Islet precursor cell (in vitro differentiated cells): ENCODE measurements around the gene ORC6.

ENCODE experiments used
- DNase-seq: peaks from one replicate; pipeline ENCODE4 v3.0.0-alpha.2; 2018

ORC6 gene

GRCh38 chr16:46702030-46702429 lies 12.6 kb downstream of the ORC6 start:
- DNase-seq = no peak

DNA sequence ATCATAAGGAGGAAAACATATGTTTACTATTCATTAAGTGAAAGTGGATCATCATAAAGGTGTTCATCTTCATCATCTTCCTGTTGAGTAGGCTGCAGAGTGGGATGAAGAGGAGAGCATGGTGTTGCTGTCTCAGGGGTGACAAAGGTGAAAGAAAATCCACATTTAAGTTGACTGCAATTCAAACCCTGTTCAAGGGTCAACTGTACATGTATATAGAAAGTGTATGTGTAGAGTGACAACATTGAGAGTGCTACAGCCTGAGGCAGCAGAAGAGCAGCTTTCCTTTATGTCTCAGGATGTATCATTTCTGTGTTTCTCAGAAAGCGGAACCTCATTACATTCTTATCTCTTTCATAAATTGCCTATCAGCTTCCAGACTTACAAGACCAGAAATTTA lies 17.2 kb downstream of the ORC6 start:
- no peak for DNase-seq

DNA sequence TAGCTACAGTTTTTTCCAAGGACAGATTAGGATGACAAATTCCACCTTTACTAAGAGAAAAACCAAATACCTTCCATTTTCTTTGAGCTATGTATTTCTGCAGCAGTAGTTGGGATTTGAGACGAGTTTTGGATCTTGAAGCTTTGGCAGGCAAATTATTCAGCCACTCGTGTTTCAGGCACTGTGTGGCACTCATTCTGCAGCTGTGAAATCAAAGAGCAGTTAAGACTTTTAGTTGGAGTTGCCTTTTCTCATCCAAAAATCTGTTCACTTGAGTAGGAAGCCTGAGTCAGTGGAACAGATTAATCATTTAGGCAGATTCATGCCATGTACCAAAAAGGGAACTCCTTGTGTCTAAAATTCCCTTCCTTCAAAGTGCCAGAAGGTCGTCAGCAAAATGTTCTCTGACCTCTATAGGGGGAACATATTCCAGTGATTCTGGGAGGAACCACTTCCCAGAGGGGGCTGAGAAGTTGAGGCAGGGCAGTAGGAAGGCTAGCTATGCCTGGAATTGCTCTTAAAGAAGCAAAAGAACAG lies 20.1 kb downstream of the ORC6 start:
- DNase-seq = no peak

DNA sequence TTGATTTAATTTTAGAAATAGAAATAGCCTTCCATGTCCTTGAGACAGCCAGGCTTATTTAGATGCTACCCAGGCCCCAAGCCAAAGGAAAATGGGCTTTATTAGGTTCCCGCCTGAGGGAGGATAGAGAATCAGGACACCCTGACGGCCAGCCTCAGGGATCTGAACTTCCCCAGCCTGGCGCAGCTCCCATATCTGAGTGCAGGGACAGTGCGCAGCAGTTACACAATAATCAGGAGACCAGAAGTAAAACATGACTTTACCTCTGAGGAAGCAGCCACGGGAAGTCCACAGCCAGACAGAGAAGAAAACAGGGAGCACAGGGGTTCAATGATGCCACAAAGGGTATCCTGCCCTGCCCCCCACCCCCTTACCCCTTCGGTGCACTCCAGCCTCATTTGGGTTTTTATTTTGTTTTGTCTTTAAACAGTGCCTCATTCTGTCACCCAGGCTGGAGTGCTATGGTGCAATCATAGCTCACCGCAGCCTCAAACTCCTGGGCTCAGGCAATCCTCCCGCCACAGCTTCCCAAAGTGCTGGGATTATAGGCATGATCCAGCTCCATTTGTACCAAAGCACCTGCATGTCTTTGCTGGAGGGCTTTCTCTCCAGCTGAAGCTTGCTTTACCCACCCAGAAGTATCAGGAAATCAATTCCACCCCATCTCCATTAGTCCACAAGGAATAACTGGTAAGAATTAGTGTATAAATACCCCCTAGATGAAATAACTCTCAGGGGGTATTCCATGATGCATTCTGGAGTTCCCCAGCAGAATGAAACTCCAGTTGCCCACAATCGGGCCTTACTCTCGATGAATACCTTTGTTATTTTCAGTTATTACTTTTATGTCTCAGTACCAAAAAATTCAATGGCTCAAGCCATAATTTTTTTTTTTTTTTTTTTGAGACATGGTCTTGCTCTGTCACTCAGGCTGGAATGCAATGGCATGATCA lies 21.9 kb downstream of the ORC6 start:
- no peak for DNase-seq

DNA sequence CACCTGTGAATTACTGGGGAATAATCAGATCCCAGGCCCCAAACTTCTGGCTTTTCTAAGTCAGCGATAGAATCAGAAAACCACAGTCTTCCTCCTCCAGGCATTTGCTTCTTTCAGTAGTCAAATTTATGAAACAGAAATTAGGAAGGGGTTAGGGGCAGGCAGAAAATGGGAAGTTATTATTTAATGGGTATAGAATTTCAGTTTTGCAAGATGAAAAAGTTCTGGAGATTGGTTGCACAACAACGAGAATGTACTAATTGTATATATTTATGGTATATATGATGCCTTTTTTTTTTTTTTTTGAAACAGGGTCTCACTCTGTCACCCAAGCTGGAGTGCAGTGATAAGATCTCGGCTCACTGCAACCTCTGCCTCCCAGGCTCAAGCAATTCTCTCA lies 23.5 kb downstream of the ORC6 start:
- no peak for DNase-seq

DNA sequence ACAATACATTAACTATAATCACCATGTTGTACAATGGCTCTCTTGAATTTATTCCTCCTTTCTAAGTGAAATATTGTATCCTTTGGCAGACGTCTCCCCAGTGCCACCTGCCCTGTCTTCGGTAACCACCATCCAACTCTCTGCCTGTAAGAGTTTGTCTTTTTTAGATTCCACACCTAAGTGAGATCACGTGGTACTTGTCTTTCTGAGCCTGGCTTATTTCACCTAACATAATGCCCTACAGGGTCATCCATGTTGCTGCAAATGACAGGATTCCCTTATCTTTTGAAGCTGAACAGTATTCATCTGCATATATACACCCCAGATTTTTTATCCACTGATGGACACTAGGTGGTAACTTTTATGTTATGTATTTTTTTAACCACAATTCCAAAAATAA lies 24.2 kb downstream of the ORC6 start:
- DNase-seq = no peak

GRCh38 chr16:46714797-46715591 lies 25.5 kb downstream of the ORC6 start:
- no peak for DNase-seq

GRCh38 chr16:46715769-46716305 lies 26.4 kb downstream of the ORC6 start:
- DNase-seq = no peak

DNA sequence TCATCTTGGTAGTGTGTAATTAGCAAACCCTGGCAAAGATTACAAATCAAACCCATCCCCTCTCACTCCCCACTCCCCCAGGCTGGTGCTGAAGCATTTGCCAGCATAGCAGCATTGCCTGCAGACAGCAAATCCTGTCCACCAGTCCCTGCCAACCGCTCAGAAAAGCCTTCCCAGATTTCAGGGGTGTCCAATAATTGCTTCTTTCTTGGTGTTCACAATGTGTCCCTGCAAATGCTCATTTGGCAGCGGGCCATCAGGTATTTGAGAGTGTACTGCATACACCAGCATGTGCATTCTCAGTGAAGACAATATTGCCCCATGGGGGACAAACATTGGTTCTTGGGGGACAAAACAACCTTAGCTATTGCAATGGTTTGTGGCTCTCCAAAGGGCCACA lies 28.2 kb downstream of the ORC6 start:
- DNase-seq = no peak

DNA sequence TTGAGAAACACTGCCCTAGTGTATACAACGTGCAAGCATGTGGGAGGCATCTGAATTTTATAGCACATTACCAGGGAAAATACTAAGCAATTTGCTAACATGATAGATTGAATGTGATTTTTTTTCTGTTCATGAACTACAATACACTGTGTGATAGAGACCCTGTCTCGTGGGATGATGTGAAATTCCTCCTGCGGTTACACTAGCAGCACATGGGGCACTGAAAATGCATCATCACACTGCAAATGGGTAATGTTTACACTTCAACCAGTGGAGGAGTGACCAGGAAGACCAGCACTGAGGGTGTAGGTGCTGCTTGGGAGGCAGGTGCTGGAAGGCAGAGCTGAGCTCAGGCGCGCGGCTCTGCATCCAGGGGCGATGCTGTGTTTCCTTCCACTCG lies 28.8 kb downstream of the ORC6 start:
- DNase-seq = no peak

DNA sequence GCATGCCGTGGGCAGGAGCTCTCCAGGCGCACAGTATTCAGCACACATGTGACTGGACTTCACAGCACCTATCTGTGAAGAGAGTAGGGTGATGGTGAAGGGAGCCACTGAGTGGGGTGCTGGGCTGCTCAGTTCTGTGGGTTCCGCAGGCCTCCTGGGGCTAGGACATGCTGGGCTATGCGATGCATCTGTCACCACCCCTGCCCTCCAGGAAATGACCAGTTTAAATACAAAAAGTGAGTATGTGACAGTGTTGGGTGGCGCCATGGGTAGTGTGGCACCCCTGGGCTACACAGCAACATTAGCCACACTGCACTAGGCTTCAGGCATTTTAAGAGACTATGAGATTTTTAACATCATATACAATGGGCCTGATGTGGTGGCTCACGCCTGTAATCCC lies 30.1 kb downstream of the ORC6 start:
- DNase-seq = no peak

DNA sequence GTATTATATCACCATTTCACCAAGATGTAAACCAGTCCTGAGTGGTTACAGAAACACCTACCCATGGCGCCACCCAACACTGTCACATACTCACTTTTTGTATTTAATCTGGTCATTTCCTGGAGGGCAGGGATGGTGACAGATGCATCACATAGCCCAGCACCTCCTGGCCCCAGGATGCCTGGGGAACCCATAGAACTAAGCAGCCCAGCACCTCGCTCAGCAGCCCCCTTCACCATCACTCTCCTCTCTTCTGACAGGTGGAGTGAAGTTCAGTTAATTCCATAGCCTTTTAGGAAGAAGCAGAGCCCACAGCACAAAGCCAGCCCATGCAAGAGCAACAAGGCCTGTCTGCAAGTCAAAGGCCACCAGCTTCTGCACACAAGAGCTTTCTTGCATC lies 31.2 kb downstream of the ORC6 start:
- no peak for DNase-seq

DNA sequence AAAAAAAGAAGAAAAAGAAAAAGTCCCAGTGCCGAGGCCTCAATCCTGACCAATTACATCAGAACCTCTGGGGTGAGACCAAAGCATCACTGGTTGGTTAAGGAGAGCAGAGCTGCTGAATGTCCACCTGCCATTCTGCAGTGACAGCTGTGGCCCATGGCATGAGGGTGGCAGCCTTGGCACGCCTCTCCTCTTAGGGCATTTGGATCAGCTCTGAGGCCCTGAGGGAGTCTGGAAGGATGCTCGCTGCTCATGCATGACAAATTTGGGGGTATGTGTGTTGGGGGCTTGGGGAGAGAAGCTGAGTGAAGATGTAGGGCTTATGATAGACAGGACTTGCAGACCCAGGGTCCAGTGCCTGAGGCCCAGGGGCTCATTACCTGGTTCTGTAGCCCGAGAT lies 32.4 kb downstream of the ORC6 start:
- no peak for DNase-seq

- no peak for DNase-seq
Measured at GRCh38 chr16:46727184-46727583, 37.7 kb downstream of the ORC6 start.

DNA sequence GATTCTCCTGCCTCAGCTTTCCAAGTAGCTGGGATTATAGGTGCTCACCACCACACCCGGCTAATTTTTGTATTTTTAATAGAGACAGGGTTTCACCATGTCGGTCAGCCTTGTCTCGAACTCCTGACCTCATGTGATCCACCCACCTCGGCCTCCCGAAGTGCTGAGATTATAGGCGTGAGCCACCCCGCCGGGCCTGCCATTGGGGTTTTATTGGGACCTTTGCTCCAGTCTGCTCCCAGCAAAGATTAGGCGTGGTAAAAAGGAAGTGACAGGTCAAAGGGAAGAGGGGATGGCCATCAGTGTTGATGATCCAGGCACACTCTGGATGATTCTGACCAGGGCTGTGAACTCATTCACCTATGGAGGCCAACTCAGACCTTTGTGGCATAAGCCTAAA lies 38.2 kb downstream of the ORC6 start:
- no peak for DNase-seq

DNA sequence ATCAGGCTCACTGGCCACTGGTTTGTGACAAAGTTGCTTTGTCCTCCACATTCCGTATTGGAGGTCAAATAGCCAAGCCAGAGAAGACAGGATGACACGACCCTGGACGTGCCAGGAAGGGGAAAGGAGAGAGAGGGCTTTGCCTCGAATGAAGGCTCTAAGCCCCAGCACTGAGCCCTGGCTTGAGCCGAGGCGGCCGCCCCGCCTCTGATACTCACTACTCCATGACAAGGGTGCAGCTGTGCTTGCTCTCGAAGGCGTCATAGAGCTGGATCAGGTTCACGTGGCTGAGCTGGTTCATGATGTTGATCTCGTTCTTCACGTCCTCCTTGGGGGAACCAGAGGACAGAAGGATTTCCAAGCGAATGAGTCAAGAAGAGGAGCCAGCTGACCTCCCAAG lies 39.3 kb downstream of the ORC6 start:
- DNase-seq = no peak

- DNase-seq = peak; percentile 73
Measured at GRCh38 chr16:46729326-46729995, 40.0 kb downstream of the ORC6 start.

GRCh38 chr16:46730126-46730525 lies 40.7 kb downstream of the ORC6 start:
- no peak for DNase-seq

DNA sequence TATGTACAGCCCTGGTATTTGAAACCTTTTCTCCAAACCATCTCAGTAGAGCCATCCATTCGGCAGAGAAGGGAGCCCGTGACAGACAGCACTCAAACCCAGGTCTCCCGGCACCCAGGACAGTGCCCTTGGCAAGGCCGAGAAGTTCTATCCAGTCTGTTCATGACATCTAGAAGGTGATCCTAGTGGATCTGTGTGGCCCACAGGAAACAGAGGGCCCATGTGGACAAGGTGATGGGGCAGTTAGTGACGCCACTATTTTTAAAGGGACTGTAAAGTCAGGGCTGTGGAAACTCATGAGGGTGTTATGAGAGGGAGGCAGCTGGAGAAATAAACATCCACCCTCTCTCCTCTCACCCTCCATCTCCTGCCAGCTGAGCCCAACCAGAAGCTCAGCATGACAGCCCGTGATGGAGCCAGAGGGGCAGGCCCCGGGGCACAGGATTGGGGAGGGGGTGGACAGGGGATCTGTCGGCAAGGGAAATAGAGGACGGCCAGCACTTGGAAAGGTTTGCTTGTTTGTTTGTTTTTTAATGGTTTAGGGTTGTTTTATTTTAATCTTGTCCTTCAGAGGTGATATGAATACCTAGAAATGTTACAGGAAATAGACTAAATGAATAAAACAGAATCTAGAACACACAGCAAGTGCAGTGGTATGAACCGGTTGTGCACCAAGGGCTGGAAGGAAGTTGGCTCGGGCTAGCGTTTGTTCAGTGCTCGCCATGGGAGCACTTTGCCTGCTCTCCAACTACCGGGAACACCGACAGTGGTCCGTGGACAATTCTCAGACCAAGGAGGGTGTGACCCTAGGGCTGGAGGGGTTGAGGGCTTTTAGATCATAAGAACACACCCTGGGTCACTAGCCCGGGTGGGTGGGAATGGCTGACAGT lies 41.6 kb downstream of the ORC6 start:
- DNase-seq = peak; percentile 37

DNA sequence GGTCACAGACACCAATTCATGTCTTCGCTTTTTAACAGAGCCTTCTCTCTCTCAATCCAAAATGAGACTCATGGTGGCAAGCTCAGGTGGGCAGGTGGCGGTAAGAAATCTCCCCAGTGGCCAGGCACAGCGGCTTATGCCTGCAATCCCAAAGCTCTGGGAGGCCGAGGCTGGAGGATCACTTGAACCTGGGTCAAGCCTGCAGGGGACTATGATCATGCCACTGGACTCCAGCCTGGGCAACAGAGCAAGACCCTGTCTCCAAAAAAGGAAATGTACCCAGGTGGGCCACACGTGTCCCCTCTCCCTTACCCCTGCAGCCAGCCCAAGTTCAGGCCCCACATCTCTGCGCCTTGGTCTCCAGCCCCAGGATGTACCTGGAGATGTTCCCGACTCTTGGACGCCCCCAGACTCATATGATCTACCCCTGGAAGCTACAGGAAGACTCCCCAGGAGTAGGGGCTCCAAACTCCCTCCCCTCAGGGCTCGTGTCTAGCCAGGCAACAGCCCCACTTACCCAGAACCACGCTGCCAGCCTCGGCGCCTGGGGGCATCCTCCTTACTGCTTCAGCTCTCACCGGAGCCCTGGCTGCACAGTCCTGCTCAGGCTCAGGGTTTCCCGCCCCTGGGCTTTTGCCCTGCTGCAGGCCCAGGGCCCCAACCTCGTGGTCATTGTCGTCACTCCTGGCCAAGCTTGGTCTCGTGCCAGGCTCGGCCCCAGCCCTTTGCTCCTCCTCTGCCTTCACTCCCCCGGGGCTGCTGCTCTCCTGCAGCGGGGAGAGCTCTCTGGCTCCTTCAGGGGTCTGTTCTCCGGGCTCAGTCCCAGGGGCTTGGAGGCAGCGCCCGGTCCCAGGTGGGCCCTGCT lies 42.5 kb downstream of the ORC6 start:
- DNase-seq = peak; percentile 52

GRCh38 chr16:46732561-46732960 lies 43.1 kb downstream of the ORC6 start:
- DNase-seq = no peak
